K562 (cell line): ENCODE data around the gene HOTAIR. TPM values are rescaled to one million over a fixed set of nuclear protein-coding genes. Genes with fewer than 3 reads are reported as not detected.
A peak's percentile ranks its signal among the peaks of the same experiment; 100 is the strongest.

ENCODE experiments used
- ADNP ChIP-seq: fragments of 200-800 bp; sonication (Bioruptor generic); IDR thresholded peaks from 2 replicates; pipeline ENCODE4 v1.6.1; 2016; ENCODE audit warnings: missing genetic modification characterization, missing compliant biosample characterization
- AFF1 ChIP-seq, 2 experiments: fragments of 450-650 bp; IDR thresholded peaks; 2 replicates each; pipeline ENCODE4 v1.6.1; 2018; ENCODE audit warnings: mild to moderate bottlenecking in 2 of 2, low read depth in 1 of 2; ENCODE audit not compliant: partially characterized antibody in 2 of 2
- BHLHE40 ChIP-seq: IDR thresholded peaks from 2 replicates; pipeline ENCODE4 v1.6.1; 2011; ENCODE audit warnings: low read length, improper control_type of control experiment
- CCNT2 ChIP-seq: IDR thresholded peaks from 2 replicates; pipeline ENCODE4 v1.6.1; 2011; ENCODE audit warnings: borderline replicate concordance, low read depth, mild to moderate bottlenecking, moderate library complexity, mixed read lengths, low read length; ENCODE audit not compliant: insufficient read length; ENCODE audit errors: extremely low read depth
- FOS ChIP-seq: IDR thresholded peaks from 3 replicates; pipeline ENCODE4 v1.6.1; 2011; ENCODE audit not compliant: insufficient read length; ENCODE audit errors: extremely low read depth
- KDM2B ChIP-seq: fragments of 250-450 bp; sonication (Bioruptor Pico); IDR thresholded peaks from 2 replicates; pipeline ENCODE4 v1.8.0; 2021; ENCODE audit warnings: mild to moderate bottlenecking, moderate library complexity
- MLLT1 ChIP-seq, 2 experiments: fragments of 450-650 bp; IDR thresholded peaks; 2 replicates each; pipeline ENCODE4 v1.6.1; 2016
- POLR2AphosphoS5 ChIP-seq: IDR thresholded peaks from 2 replicates; pipeline ENCODE4 v1.6.1; 2011; ENCODE audit warnings: mild to moderate bottlenecking, low read depth, low read length, moderate library complexity; ENCODE audit not compliant: control insufficient read depth, insufficient read depth
- RBM34 ChIP-seq: fragments of 200-400 bp; formaldehyde crosslinking; IDR thresholded peaks from 2 replicates; pipeline ENCODE4 v1.6.1; 2018; ENCODE audit warnings: low read length, borderline replicate concordance; ENCODE audit not compliant: insufficient read depth
- SRF ChIP-seq, 2 experiments: fragments of 250-450, 450-650 bp in 1 of 2; sonication (Bioruptor Pico) in 1 of 2; sonication (generic) in 1 of 2; formaldehyde crosslinking; IDR thresholded peaks; 2 replicates each; pipeline versions ENCODE4 v1.5.0 to v1.5.1; 2020 to 2022; ENCODE audit warnings: mild to moderate bottlenecking in 1 of 2, missing genetic modification reagents in 1 of 2
- ZNF232 ChIP-seq: sonication (generic); formaldehyde crosslinking; IDR thresholded peaks from 2 replicates; pipeline ENCODE4 v1.8.0; 2022; ENCODE audit warnings: mild to moderate bottlenecking, missing genetic modification reagents
- polyA plus RNA-seq, 8 experiments: library from polyadenylated mRNA; depleted of rRNA in 4 of 8; stranded (reverse) in 5 of 8; unstranded in 3 of 8; fragments of >200 nt; fragmentation: Nextera tagmentation in 2 of 8; fragmentation: Illumina TruSeq in 1 of 8; extraction: Ambion mirVana in 2 of 8; extraction: Trizol in 1 of 8; gene quantifications; 2 replicates each; pipeline versions ENCODE4 v1.2.1 to v1.2.3, GENCODE V29; 2011 to 2014; ENCODE audit warnings: inconsistent platforms in 1 of 8, missing spikeins in 1 of 8
- total RNA-seq, 7 experiments: library from RNA; depleted of rRNA in 6 of 7; stranded (reverse); fragments of >200 nt in 6 of 7; fragmentation: Illumina TruSeq in 2 of 7; extraction: Trizol in 2 of 7; gene quantifications; 2 replicates each; pipeline versions ENCODE4 v1.2.1 to v1.2.3, GENCODE V29; 2011 to 2021; ENCODE audit warnings: low replicate concordance in 1 of 7
- TF ChIP-seq, protein P1 (sequence below): fragments of 450-650 bp; IDR thresholded peaks from 2 replicates; pipeline ENCODE4 v1.6.1; 2016
- TF ChIP-seq, protein P2 (sequence below): sonication (generic); formaldehyde crosslinking; IDR thresholded peaks from 2 replicates; pipeline ENCODE4 v1.8.0; 2023; ENCODE audit warnings: mild to moderate bottlenecking, missing genetic modification reagents
- TF ChIP-seq, protein P3 (sequence below): fragments of 250-450 bp; sonication (Bioruptor Pico); IDR thresholded peaks from 2 replicates; pipeline ENCODE4 v1.5.0; 2021; ENCODE audit warnings: mild to moderate bottlenecking, moderate library complexity

HOTAIR gene
- total and polyA plus RNA-seq, 9 of the 15 experiments (the other 6 are each of a cell fraction or from before 2014, with no cell fraction given): 0.04 TPM; not detected in 8

- TF ChIP-seq, protein P1, sequence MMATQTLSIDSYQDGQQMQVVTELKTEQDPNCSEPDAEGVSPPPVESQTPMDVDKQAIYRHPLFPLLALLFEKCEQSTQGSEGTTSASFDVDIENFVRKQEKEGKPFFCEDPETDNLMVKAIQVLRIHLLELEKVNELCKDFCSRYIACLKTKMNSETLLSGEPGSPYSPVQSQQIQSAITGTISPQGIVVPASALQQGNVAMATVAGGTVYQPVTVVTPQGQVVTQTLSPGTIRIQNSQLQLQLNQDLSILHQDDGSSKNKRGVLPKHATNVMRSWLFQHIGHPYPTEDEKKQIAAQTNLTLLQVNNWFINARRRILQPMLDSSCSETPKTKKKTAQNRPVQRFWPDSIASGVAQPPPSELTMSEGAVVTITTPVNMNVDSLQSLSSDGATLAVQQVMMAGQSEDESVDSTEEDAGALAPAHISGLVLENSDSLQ: no peak
- TF ChIP-seq KDM2B (CRISPR knock-in tag): no peak
- TF ChIP-seq RBM34: no peak
- TF ChIP-seq AFF1 (IDR thresholded peaks at IDR 0.05; ENCODE audit: low read depth in 1 of 2, partially characterized antibody in 2 of 2): no peak
- no peak for TF ChIP-seq BHLHE40
- TF ChIP-seq, protein P2, sequence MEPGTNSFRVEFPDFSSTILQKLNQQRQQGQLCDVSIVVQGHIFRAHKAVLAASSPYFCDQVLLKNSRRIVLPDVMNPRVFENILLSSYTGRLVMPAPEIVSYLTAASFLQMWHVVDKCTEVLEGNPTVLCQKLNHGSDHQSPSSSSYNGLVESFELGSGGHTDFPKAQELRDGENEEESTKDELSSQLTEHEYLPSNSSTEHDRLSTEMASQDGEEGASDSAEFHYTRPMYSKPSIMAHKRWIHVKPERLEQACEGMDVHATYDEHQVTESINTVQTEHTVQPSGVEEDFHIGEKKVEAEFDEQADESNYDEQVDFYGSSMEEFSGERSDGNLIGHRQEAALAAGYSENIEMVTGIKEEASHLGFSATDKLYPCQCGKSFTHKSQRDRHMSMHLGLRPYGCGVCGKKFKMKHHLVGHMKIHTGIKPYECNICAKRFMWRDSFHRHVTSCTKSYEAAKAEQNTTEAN (CRISPR knock-in tag): no peak
- TF ChIP-seq MLLT1 (IDR thresholded peaks at IDR 0.05): peak in 1 of 2 experiments; percentile 46; a peak in 1 of 4 replicates
- TF ChIP-seq CCNT2: peak; percentile 21
- TF ChIP-seq ZNF232 (CRISPR knock-in tag): no peak
- peak; percentile 84 for TF ChIP-seq POLR2AphosphoS5
- no peak for TF ChIP-seq SRF (CRISPR knock-in tag; IDR thresholded peaks at IDR 0.05)
- no peak for TF ChIP-seq ADNP (tag)
- TF ChIP-seq, protein P3, sequence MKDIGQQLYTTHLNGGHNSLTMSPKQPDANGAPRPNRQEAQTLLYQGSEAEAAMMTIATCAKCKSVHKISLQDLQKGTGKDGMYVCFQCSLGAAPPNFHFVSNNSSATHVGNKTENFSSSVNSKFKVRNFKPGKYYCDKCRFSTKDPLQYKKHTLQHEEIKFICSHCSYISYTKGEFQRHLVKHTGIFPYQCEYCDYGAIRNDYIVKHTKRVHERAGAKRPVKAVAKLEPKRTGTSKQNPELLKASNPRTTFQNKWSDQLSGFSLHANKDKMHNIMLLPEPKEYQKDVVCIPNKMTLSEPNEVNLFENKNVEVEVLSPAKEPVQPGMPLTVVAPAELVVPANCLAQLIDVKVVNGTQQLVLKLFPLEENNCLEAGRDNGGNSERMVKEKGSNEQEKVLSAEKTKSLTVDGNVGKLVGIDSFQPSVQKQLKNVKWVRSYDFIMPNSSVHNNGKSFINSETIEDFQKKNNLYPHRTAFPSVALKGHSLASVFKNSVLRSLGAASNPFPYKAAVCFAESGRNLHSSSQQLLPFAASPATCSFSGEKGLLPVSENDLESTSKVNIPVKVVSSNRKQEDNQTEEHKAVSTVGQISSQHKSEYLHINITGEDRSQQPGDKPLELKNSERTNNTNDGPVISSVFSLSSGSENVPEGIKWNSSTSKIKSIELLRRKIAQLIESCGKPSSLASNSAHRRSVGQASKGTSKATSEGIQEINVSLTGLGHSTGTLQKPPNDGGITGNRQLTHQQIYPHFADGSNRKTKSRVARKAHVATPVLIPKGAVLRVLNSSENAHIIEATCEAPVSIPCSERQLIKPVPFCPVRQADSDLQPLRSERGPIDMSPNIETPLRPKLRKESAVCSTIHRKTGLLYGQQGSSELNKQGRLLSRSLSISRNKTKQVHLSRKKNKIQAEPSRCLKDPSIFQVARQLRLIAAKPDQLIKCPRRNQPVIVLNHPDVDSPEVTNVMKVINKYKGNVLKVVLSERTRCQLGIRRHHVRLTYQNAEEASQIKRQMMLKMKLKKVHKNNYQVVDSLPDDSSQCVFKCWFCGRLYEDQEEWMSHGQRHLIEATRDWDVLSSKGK (CRISPR knock-in tag): no peak
- no peak for TF ChIP-seq FOS
Measured at GRCh38 chr12:53995378-53996239, 20.9 kb upstream of the HOTAIR start (continued).
